ENCODE measurements around the gene IER5L.

DNA sequence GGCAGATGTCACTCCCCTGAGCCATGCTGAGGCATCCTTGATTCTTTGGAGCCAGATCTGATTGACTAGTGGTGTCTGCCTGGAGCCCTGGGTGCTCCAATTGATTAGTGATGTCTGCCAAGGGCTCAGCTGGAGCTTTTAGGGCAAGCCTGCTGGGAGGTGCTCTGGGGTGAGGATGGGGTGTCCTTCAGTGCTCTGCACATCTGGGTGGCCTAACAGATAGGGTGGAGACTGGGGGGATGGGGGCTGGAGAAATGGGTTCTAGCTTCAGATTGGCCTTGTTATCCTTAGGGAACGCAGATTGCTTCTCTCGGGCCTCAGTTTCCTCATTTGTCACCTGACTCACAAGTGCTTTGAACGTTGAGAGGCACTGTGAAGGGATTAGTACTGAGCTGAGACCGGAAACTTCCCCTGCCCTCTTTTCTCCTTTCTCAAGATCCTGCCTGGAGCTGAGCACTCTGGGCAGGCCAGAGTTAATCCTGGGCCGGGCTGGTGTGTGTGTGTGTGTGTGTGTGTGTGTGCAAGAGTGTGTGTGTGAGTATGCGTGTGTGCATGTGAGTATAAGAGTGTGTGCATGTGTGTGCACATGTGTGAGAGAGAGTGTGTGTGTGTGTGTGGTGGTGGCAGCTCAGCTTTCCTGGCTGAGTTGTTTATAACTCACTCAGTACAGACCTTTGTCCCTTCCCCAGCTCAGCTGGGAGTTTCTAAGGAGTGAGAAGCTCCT, 5.6 kb upstream of the IER5L start:
- no peak for TF ChIP-seq EZH2phosphoT487 (IDR thresholded peaks at IDR 0.05; ENCODE audit: borderline replicate concordance)
- TF ChIP-seq, protein P1, sequence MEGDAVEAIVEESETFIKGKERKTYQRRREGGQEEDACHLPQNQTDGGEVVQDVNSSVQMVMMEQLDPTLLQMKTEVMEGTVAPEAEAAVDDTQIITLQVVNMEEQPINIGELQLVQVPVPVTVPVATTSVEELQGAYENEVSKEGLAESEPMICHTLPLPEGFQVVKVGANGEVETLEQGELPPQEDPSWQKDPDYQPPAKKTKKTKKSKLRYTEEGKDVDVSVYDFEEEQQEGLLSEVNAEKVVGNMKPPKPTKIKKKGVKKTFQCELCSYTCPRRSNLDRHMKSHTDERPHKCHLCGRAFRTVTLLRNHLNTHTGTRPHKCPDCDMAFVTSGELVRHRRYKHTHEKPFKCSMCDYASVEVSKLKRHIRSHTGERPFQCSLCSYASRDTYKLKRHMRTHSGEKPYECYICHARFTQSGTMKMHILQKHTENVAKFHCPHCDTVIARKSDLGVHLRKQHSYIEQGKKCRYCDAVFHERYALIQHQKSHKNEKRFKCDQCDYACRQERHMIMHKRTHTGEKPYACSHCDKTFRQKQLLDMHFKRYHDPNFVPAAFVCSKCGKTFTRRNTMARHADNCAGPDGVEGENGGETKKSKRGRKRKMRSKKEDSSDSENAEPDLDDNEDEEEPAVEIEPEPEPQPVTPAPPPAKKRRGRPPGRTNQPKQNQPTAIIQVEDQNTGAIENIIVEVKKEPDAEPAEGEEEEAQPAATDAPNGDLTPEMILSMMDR (conservative IDR thresholded peaks at IDR 0.05; ENCODE audit: low read length), result no peak

Measured in Loucy (cell line).